SKM-1 (cell line): ENCODE data around the gene CMSS1.
A peak's percentile ranks its signal among the peaks of the same experiment; 100 is the strongest.

Experiments
- DNase-seq: peaks from one replicate; lab custom pipeline; 2025; ENCODE audit not compliant: unreplicated experiment; lab: John Stamatoyannopoulos, UW

The CMSS1 gene

GRCh38 chr3:100097919-100098783 lies 280.5 kb downstream of the CMSS1 start:
- DNase-seq = no peak

- DNase-seq = no peak
These were observed 281.1 kb downstream of the CMSS1 start for GRCh38 chr3:100098784-100099070.

- DNase-seq = no peak
These were observed 282.0 kb downstream of the CMSS1 start for GRCh38 chr3:100099621-100100020.

GRCh38 chr3:100100425-100100824 lies 282.8 kb downstream of the CMSS1 start:
- no peak for DNase-seq

- DNase-seq = no peak
These were observed 285.1 kb downstream of the CMSS1 start for GRCh38 chr3:100102757-100103156.

- DNase-seq = no peak
These were observed 286.1 kb downstream of the CMSS1 start for GRCh38 chr3:100103558-100104441.

- DNase-seq = no peak
These were observed 286.8 kb downstream of the CMSS1 start for GRCh38 chr3:100104442-100104798.

- DNase-seq = no peak
These were observed 287.3 kb downstream of the CMSS1 start for GRCh38 chr3:100104817-100105413.

- no peak for DNase-seq
These were observed 287.8 kb downstream of the CMSS1 start for GRCh38 chr3:100105501-100105900.

- no peak for DNase-seq
These were observed 288.4 kb downstream of the CMSS1 start for GRCh38 chr3:100106094-100106493.

- no peak for DNase-seq
These were observed 289.0 kb downstream of the CMSS1 start for GRCh38 chr3:100106531-100107141.

GRCh38 chr3:100107221-100107814 lies 289.7 kb downstream of the CMSS1 start:
- DNase-seq = no peak

- DNase-seq = no peak
These were observed 290.9 kb downstream of the CMSS1 start for GRCh38 chr3:100108464-100109079.

GRCh38 chr3:100110162-100110561 lies 292.5 kb downstream of the CMSS1 start:
- no peak for DNase-seq

GRCh38 chr3:100111728-100112127 lies 294.1 kb downstream of the CMSS1 start:
- DNase-seq = no peak

GRCh38 chr3:100113723-100114412 lies 296.2 kb downstream of the CMSS1 start:
- peak; percentile 14 for DNase-seq

- no peak for DNase-seq
These were observed 296.9 kb downstream of the CMSS1 start, which contains the start of gene FILIP1L for GRCh38 chr3:100114413-100115030. TSS of gene FILIP1L (minus strand) at chr3:100114501.

GRCh38 chr3:100117093-100117492 lies 299.4 kb downstream of the CMSS1 start:
- no peak for DNase-seq

- no peak for DNase-seq
These were observed 302.4 kb downstream of the CMSS1 start for GRCh38 chr3:100120012-100120411.
